Large intestine (tissue), 3 donors: ENCODE data around the gene POTEJ. TPM values are rescaled to one million over a fixed set of nuclear protein-coding genes. Genes with fewer than 3 reads are reported as not detected.
"Not testable (repeated sequence)": the region's sequence is repeated elsewhere in the genome, so short reads cannot be mapped to it uniquely, and the experiment has no call there.

ENCODE experiments used
- DNase-seq, 2 donors: peaks; one replicate each; pipeline versions ENCODE4 v3.0.0 to v3.0.0-alpha.2; 2013
- H3K27ac ChIP-seq: one replicate; pipeline ENCODE4 v1.5.1; 2013; ENCODE audit warnings: low read length
- H3K27me3 ChIP-seq: 2 replicates; pipeline ENCODE4 v1.6.1; 2013; ENCODE audit warnings: low read length; ENCODE audit not compliant: control insufficient read depth, insufficient read depth
- H3K36me3 ChIP-seq: 2 replicates; pipeline ENCODE4 v1.6.1; 2013; ENCODE audit warnings: low read length; ENCODE audit not compliant: control insufficient read depth, insufficient read depth
- H3K4me1 ChIP-seq: one replicate; pipeline ENCODE4 v1.6.1; 2013; ENCODE audit warnings: low read length; ENCODE audit not compliant: control insufficient read depth, insufficient read depth
- H3K4me3 ChIP-seq: one replicate; pipeline ENCODE4 v1.5.1; 2013; ENCODE audit warnings: low read length
- H3K9me3 ChIP-seq: one replicate; pipeline ENCODE4 v1.6.1; 2013; ENCODE audit warnings: mild to moderate bottlenecking, low read depth, low read length, moderate library complexity; ENCODE audit not compliant: control insufficient read depth
- WGBS: methylation state at CpG from one replicate; pipeline ENCODE4 v1.1.5; 2013; ENCODE audit warnings: low lambda C conversion rate; ENCODE audit not compliant: insufficient coverage; 5-methylcytosine and 5-hydroxymethylcytosine counted together
- polyA plus RNA-seq: library from polyadenylated mRNA; unstranded; fragments of 120-200 nt; gene quantifications from one replicate; pipeline ENCODE4 v1.2.1, GENCODE V29; 2013

POTEJ gene
- polyA plus RNA-seq, 1 donor = 0.07 TPM

DNA sequence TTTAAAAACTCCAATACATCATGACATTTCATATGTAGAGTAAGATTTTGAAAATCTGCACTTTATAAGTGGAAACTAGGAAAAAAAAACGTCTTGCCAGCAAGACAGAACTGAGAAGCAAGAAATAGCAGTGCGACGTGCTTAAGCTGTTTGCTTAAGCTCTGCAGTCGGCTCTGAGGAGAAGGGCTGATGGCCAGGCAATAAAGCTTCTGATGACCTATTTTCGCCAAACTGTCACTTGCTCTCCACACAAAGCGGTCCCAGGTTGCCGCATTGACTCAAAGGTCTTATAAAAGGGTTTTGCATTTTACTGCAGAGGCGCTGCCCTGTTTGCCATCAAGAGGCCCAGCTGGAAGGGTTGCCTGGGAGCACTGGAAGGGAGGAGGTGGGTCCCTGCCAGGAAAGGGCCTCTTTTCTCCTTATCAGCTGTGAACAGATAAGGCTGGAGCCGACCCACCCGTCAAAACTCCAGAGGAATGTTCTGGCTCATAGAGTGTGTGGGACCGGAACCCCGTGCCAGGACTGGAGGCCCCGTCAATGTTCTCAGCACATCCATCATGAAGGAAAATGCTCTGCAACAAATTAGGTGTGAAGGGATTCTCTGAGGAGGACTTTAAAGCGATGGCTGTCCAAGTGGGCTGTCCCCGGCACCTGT, 9.5 kb upstream of the POTEJ start:
- DNase-seq, H3K9me3 ChIP-seq, H3K4me1 ChIP-seq, H3K36me3 ChIP-seq, H3K4me3 ChIP-seq, H3K27me3 ChIP-seq, H3K27ac ChIP-seq: not testable (repeated sequence)
- no CpG with 5 or more reads among the region's 15 CpGs for WGBS

DNA sequence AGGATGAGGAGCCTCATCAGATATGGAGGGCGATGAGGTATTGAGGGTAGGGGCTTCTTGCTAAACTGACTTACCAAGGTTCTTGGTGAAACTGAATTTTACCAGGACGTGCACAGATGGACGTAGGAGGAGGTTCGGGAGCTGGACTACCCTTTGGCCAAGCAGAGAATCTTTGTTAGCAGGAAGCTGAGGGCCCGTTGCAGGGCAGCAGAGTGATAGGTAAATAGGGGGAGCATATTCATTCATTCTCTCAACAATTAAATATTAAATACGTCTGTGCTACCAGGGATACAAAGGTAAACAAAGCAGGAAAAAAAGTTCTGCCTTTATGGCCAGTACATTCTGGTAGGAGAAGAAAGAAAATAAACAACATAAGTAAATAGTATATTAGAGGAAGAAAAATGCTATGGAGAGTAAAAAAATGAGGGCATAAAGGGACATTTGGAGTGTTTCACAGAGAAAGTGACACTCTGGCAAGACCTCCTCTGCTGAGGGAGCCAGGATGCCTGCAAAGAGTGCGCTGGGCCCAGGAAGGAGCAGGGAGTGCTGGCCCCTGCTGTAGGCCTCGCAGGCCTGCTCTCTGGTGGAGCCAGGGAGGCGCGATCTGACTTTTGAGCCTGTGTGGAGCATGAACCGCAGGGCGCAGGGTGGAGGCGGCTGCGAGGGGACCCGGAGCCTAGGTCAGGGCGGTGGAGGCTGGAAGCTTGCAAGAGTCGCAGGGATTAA, 2.8 kb upstream of the POTEJ start:
- H3K4me1 ChIP-seq, H3K27ac ChIP-seq, H3K4me3 ChIP-seq, H3K36me3 ChIP-seq, DNase-seq, H3K9me3 ChIP-seq, H3K27me3 ChIP-seq: not testable (repeated sequence)
- WGBS = no CpG with 5 or more reads among the region's 17 CpGs

DNA sequence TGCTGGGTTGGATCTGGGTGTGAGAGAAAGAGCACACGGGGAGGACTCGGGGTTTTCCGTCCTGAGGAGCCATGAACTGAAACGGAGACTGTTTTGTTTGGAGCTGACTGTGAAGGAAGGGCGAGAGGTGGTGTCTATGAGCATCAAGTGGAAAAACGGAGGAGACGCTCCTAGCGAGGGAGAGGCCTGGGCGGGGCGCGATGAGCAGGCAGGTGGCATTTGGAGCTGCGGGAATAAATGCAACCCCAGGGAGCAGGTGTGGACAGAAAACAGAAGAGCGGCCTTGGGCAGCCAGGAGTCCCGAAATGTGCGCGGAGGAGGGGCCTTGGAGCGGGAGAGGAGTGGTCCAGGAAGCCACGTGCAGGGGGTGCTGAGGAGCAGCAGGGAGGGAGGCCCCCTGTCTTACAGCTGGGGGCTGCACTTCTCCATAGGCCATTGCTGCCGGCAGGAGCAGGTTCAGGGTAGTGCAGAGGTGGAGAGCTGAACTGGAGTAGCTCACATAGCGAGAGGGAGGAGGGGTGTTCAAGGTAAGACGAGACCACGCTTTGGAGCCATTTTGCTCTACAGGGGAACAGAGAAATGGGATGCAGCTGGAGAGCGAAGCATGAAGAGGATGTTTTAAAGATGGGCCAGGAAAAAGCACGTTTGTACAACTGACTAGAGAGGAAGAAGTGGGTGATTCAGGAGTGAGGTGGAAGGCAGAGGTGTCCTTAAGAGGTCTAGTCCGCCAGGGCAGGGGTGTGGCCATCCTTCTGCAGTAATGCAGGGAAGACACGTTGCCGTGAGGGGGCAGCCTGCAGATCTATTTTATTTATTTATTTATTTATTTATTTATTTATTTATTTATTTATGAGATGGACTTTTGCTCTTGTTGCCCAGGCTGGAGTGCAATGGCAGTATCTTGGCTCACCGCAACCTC, 2.0 kb upstream of the POTEJ start:
- not testable (repeated sequence) for H3K4me3 ChIP-seq, DNase-seq, H3K4me1 ChIP-seq, H3K9me3 ChIP-seq, H3K27me3 ChIP-seq, H3K27ac ChIP-seq, H3K36me3 ChIP-seq
- 50% methylated on average over 1 of the region's 28 CpGs for WGBS

DNA sequence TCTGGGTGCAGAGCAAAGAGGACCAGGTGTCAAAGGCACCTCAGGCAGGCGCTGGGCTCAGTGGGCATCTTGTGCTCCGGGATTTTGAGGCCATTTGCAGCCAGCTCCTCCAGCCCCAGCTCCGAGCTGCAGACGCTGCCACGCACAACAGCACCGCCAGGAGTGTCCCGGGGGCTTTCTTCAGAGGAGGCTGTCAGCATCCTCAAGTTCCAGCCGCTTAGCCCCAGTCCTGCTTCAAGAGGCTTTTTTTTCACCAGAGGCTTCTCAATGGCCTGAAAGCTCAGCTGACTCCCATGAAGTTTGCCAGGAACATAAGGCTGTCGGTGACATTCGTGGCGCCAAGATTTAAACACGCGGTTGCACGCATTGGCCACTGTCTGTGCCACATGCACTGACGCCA, 754 bp upstream of the POTEJ start:
- not testable (repeated sequence) for DNase-seq, H3K4me3 ChIP-seq, H3K27me3 ChIP-seq, H3K36me3 ChIP-seq, H3K4me1 ChIP-seq, H3K9me3 ChIP-seq, H3K27ac ChIP-seq
- WGBS = no CpG with 5 or more reads among the region's 15 CpGs

DNA sequence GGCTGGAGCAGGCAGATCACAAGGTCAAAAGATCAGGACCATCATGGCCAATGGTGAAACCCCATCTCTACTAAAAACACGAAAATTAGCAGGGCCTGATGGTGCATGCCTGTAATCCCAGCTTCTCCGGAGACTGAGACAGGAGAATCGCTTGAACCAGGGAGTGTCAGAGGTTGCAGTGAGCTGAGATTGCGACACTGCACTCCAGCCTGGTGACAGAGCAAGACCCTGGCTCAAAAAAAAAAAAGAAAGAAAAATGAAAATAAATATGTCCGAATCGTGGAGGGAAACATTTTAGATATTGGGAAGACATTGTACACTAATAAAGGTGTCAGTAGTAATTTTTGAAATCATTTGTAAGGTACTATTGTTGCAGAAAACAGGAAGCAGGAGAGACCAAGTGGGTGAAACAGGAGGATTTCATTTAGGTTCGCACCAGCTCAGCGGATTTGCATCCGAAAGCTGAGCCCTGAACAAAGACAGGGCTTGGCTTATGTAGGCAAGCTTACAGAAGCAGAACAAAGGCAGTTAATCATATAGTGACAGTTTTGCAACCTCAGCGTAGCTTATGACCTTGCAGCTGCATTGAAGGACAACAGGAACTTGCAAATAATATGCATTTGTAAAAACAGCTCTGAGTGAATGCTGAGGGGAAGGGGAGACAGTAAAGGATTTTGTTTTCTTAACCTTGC, 17.7 kb downstream of the POTEJ start:
- WGBS = 85% methylated on average over 5 of the region's 10 CpGs
- not testable (repeated sequence) for H3K27ac ChIP-seq, H3K36me3 ChIP-seq, H3K9me3 ChIP-seq, H3K4me3 ChIP-seq, H3K27me3 ChIP-seq, DNase-seq, H3K4me1 ChIP-seq

DNA sequence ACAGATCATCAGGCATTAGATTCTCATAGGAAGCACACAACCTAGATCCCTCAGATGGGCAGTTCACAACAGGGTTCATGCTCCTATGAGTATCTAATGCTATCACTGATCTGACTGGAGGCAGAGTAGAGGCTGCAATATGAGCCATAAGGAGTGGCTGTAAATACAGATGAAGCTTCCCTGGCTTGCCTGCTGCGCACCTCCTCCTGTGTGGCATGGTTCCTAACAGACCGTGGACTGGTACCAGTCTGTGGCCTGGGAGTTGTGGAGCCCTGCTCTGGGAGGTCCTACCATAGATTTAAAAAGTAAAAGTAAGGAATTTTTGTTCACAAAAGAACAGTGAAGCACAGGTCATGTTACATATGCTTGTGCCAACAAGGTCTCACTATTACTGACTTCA, 27.7 kb downstream of the POTEJ start:
- not testable (repeated sequence) for DNase-seq, H3K27me3 ChIP-seq, H3K9me3 ChIP-seq, H3K4me1 ChIP-seq, H3K4me3 ChIP-seq, H3K27ac ChIP-seq, H3K36me3 ChIP-seq
- WGBS = no CpG with 5 or more reads among the region's 2 CpGs

DNA sequence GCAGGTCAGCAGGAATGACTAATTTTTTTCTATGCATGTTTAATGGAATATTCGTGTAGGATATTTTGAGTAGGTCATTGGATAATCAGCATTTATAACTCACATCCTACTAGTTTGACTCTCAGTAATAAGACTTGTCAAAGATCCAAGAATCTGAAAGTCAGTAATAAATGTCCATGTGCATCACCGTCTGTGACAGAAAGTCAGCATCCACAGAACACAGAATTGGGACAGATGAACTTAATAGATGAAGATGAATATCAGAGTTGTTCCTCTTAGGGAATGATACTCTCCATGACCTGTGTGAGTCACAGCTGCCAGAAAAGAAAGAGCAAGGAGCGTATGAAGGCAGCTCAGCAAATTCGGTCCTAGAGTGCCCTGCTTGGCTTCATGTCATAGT, 30.4 kb downstream of the POTEJ start:
- not testable (repeated sequence) for H3K4me1 ChIP-seq, H3K27me3 ChIP-seq, H3K27ac ChIP-seq, H3K4me3 ChIP-seq, H3K36me3 ChIP-seq, H3K9me3 ChIP-seq
- peak in 1 of 2 donors; percentile 1 for DNase-seq
- no CpG with 5 or more reads among the region's 4 CpGs for WGBS

DNA sequence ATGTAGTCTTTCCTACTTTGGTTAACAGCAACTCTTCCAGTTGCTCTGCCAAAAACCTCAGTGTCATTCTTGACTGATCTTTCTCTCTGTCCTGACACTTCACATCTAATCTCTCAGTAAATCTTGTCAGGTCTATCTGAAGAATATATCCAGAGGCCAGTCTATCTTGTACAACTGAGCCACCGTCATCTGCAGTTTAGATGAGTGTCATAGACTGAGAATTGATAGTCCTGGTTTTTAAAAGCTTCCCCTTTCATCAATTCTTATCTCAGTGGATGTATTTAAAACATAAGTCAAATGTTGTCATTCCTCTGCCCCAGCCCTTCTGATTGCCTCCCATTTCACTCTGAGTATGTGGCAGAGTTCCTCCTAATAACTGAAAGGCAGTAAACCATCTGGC, 38.0 kb downstream of the POTEJ start:
- not testable (repeated sequence) for H3K27ac ChIP-seq, H3K27me3 ChIP-seq, H3K36me3 ChIP-seq, DNase-seq, H3K9me3 ChIP-seq, H3K4me3 ChIP-seq, H3K4me1 ChIP-seq
- WGBS = no CpG with 5 or more reads among the region's 1 CpG

DNA sequence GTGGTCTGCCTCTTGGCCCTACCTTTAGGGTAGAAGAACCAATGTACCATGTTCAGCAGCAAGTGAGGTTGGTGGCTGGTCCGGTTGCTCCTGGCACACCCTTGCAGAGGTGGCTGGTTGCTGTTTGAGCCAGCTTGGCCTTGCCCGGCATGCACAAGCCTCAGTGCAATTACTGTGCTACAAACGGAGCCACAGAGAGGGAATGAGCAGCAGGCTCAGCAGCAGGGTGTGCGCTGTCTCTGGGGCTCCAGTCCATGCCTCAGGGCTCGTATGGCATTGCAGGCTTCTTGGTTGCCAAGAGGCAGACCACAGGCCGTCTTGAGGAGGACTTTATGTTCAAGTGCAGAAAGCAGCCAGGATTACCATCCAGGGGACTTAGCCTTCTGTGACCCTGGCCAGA, 53.3 kb downstream of the POTEJ start:
- H3K9me3 ChIP-seq, H3K27me3 ChIP-seq, H3K4me1 ChIP-seq, H3K36me3 ChIP-seq, H3K4me3 ChIP-seq, H3K27ac ChIP-seq, DNase-seq: not testable (repeated sequence)
- WGBS = no CpG with 5 or more reads among the region's 6 CpGs

DNA sequence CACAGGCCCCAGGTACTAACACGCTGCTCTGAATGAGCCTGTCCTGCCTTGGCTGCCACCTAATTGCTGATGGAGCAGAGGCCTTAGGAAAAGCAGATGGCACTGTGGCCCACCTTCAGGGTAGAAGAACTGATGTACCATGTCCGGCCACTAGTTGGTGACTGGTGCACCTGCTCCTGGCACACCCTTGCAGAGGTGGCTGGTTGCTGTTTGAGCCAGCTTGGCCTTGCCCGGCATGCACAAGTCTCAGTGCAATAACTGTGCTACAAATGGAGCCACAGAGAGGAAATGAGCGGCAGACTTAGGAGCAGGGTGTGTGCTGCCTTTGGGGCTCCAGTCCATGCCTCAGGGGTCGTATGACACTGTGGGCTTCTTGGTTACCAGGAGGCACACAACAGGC, 54.4 kb downstream of the POTEJ start:
- H3K4me1 ChIP-seq, H3K4me3 ChIP-seq, H3K27ac ChIP-seq, H3K27me3 ChIP-seq, DNase-seq, H3K9me3 ChIP-seq, H3K36me3 ChIP-seq: not testable (repeated sequence)
- WGBS = no CpG with 5 or more reads among the region's 5 CpGs
